H9 (cell line): ENCODE data around the gene ANKH. TPM values are rescaled to one million over a fixed set of nuclear protein-coding genes. Genes with fewer than 3 reads are reported as not detected.

Source experiments
- DNase-seq: peaks from one replicate; pipeline ENCODE4 v3.0.0-alpha.2; 2017
- H2AFZ ChIP-seq: one replicate; pipeline ENCODE4 v1.6.1; 2013; ENCODE audit warnings: mild to moderate bottlenecking, low read length, control low read depth, moderate library complexity
- H2AK5ac ChIP-seq: 2 replicates; pipeline ENCODE4 v1.6.1; 2013; ENCODE audit warnings: low read length, control low read depth, mixed read lengths; ENCODE audit not compliant: insufficient read length
- H2BK120ac ChIP-seq: one replicate; pipeline ENCODE4 v1.6.1; 2013; ENCODE audit warnings: low read depth, mild to moderate bottlenecking, low read length, control low read depth, inconsistent platforms; ENCODE audit not compliant: poor library complexity, severe bottlenecking
- H2BK12ac ChIP-seq: 2 replicates; pipeline ENCODE4 v1.6.1; 2013; ENCODE audit warnings: low read length, control low read depth, mixed read lengths, low read depth; ENCODE audit not compliant: insufficient read length
- H2BK15ac ChIP-seq: 2 replicates; pipeline ENCODE4 v1.6.1; 2013; ENCODE audit warnings: low read depth, low read length, control low read depth
- H2BK20ac ChIP-seq: one replicate; pipeline ENCODE4 v1.6.1; 2013; ENCODE audit warnings: low read depth, mild to moderate bottlenecking, low read length, control low read depth, inconsistent platforms; ENCODE audit not compliant: poor library complexity, severe bottlenecking
- H2BK5ac ChIP-seq: 2 replicates; pipeline ENCODE4 v1.6.1; 2013; ENCODE audit warnings: low read length, control low read depth, mixed read lengths; ENCODE audit not compliant: insufficient read length
- H3K14ac ChIP-seq: 2 replicates; pipeline ENCODE4 v1.6.1; 2013; ENCODE audit warnings: low read length, control low read depth; ENCODE audit not compliant: insufficient read depth
- H3K18ac ChIP-seq: 2 replicates; pipeline ENCODE4 v1.6.1; 2013; ENCODE audit warnings: low read depth, mild to moderate bottlenecking, mixed read lengths, low read length, control low read depth; ENCODE audit not compliant: insufficient read length
- H3K23ac ChIP-seq: 2 replicates; pipeline ENCODE4 v1.6.1; 2013; ENCODE audit warnings: low read length, control low read depth, mixed read lengths, low read depth; ENCODE audit not compliant: insufficient read length
- H3K23me2 ChIP-seq: 2 replicates; pipeline ENCODE4 v1.6.1; 2013; ENCODE audit warnings: low read depth, mild to moderate bottlenecking, mixed read lengths, low read length, control low read depth; ENCODE audit not compliant: insufficient read length, poor library complexity, severe bottlenecking
- H3K27ac ChIP-seq: 2 replicates; pipeline ENCODE4 v1.5.1; 2013; ENCODE audit warnings: low read length, control low read depth, mixed read lengths, low read depth; ENCODE audit not compliant: insufficient read length
- H3K27me3 ChIP-seq: 2 replicates; pipeline ENCODE4 v1.6.1; 2013; ENCODE audit warnings: low read length, control low read depth, inconsistent platforms; ENCODE audit not compliant: insufficient read depth
- H3K4ac ChIP-seq: 2 replicates; pipeline ENCODE4 v1.6.1; 2013; ENCODE audit warnings: low read depth, mild to moderate bottlenecking, control low read depth, inconsistent platforms, low read length, moderate library complexity
- H3K4me1 ChIP-seq: 2 replicates; pipeline ENCODE4 v1.6.1; 2013; ENCODE audit warnings: low read length, control low read depth, inconsistent platforms; ENCODE audit not compliant: insufficient read depth
- H3K4me2 ChIP-seq: 2 replicates; pipeline ENCODE4 v1.6.1; 2013; ENCODE audit warnings: low read length, control low read depth, mixed read lengths; ENCODE audit not compliant: insufficient read length, insufficient read depth
- H3K56ac ChIP-seq: 2 replicates; pipeline ENCODE4 v1.6.1; 2013; ENCODE audit warnings: low read depth, mild to moderate bottlenecking, mixed read lengths, low read length, control low read depth; ENCODE audit not compliant: insufficient read length
- H3K79me1 ChIP-seq: 2 replicates; pipeline ENCODE4 v1.6.1; 2013; ENCODE audit warnings: low read depth, mild to moderate bottlenecking, moderate library complexity, low read length, control low read depth, inconsistent platforms; ENCODE audit not compliant: insufficient read depth, poor library complexity, severe bottlenecking
- H3K79me2 ChIP-seq: 2 replicates; pipeline ENCODE4 v1.6.1; 2013; ENCODE audit warnings: low read length, control low read depth, inconsistent platforms; ENCODE audit not compliant: insufficient read depth
- H3K9ac ChIP-seq: 2 replicates; pipeline ENCODE4 v1.6.1; 2013; ENCODE audit warnings: low read length, control low read depth, mixed read lengths; ENCODE audit not compliant: insufficient read length; ENCODE audit errors: extremely low read depth
- H3K9me3 ChIP-seq: one replicate; pipeline ENCODE4 v1.6.1; 2013; ENCODE audit warnings: low read depth, low read length, inconsistent platforms; ENCODE audit not compliant: control insufficient read depth
- H3T11ph ChIP-seq: one replicate; pipeline ENCODE4 v1.6.1; 2013; ENCODE audit warnings: mild to moderate bottlenecking, low read length, control low read depth, inconsistent platforms
- H4K20me1 ChIP-seq: one replicate; pipeline ENCODE4 v1.6.1; 2013; ENCODE audit not compliant: control insufficient read depth, insufficient read length, insufficient read depth
- H4K5ac ChIP-seq: 2 replicates; pipeline ENCODE4 v1.6.1; 2013; ENCODE audit warnings: low read depth, mild to moderate bottlenecking, mixed read lengths, low read length, control low read depth; ENCODE audit not compliant: insufficient read length
- H4K8ac ChIP-seq: replicated peaks from 2 replicates; pipeline ENCODE4 v1.6.1; 2013; ENCODE audit warnings: low read length, control low read depth, mixed read lengths, low read depth; ENCODE audit not compliant: insufficient read length
- H4K91ac ChIP-seq: 2 replicates; pipeline ENCODE4 v1.6.1; 2013; ENCODE audit warnings: low read depth, mild to moderate bottlenecking, moderate library complexity, mixed read lengths, low read length, control low read depth; ENCODE audit not compliant: insufficient read length
- H3K27ac Mint-ChIP-seq, 3 experiments: 2 replicates in 2 of 3; 3 replicates in 1 of 3; pipeline ENCODE4 v1.8.0; 2020 to 2021; ENCODE audit warnings: mixed read lengths in 3 of 3, mild to moderate bottlenecking in 1 of 3, moderate library complexity in 1 of 3
- H3K27me3 Mint-ChIP-seq: 2 replicates; pipeline ENCODE4 v1.8.0; 2021; ENCODE audit warnings: low read depth, mild to moderate bottlenecking, moderate library complexity, mixed read lengths
- H3K36me3 Mint-ChIP-seq, 3 experiments: 2 replicates in 2 of 3; 3 replicates in 1 of 3; pipeline ENCODE4 v1.8.0; 2020 to 2021; ENCODE audit warnings: low read depth in 3 of 3, mixed read lengths in 3 of 3; ENCODE audit not compliant: insufficient read depth in 1 of 3
- H3K4me1 Mint-ChIP-seq, 2 experiments: 2 replicates each; pipeline ENCODE4 v1.8.0; 2020; ENCODE audit warnings: mixed read lengths in 2 of 2
- H3K4me3 Mint-ChIP-seq, 2 experiments: 2 replicates in 1 of 2; 3 replicates in 1 of 2; pipeline ENCODE4 v1.8.0; 2020 to 2021; ENCODE audit warnings: mild to moderate bottlenecking in 2 of 2, mixed read lengths in 2 of 2, moderate library complexity in 1 of 2
- H3K9me3 Mint-ChIP-seq, 2 experiments: 2 replicates in 1 of 2; 3 replicates in 1 of 2; pipeline ENCODE4 v1.8.0; 2020; ENCODE audit warnings: mild to moderate bottlenecking in 2 of 2, mixed read lengths in 2 of 2, moderate library complexity in 1 of 2
- WGBS: extraction: QIAGEN DNeasy Blood & Tissue Kit; methylation state at CpG from one replicate; pipeline ENCODE4 v1.1.7; 2013; ENCODE audit warnings: missing lambda C conversion rate, low lambda C conversion rate, mixed read lengths; ENCODE audit not compliant: insufficient read length; ENCODE audit errors: extremely low coverage; 5-methylcytosine and 5-hydroxymethylcytosine counted together
- total RNA-seq: library from RNA; stranded (reverse); gene quantifications from 2 replicates; pipeline ENCODE4 v1.2.1, GENCODE V29; 2021
- TF ChIP-seq, protein P1 (sequence below): fragments of 200-600 bp; sonication (generic); conservative IDR thresholded peaks from 3 replicates; pipeline ENCODE4 v1.8.0; 2021; ENCODE audit warnings: antibody characterized with exemption, mild to moderate bottlenecking

ANKH gene
- total RNA-seq, 1 experiment from 2014 or later, result 9.6 TPM

DNA sequence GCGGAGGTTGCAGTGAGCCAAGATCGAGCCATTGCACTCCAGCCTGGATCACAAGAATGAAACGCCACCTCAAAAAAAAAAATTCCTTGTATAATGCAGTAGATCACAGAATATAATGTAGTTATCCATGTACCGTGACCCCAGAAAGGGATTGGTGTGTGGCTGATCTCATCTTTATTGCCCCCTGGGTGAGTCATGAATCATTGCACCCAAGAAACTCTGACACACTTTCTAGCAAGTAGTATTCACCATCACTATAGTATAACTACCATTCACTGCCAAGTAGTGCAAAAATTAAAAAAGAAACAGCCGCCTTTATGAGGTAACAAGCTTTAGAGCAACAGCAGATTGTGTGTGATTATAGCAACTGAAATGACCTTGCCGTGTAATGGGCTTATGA is 23.7 kb upstream of the ANKH start:
- Mint-ChIP-seq H3K4me1 (peaks cover 6 to 8% of the 10 kb centered on the region in 2 experiments), H3K4me3 (no peak overlapping the region), H3K27ac (no peak overlapping the region), H3K9me3 (no peaks in the 10 kb centered on the region), H3K27me3 (peaks cover 2% of the 10 kb centered on the region), H3K36me3 (no peaks in the 10 kb centered on the region; a peak in 1 of 7 replicates)
- no peak overlapping the region for H3T11ph ChIP-seq
- no peaks in the 10 kb centered on the region for H3K23me2 ChIP-seq
- no peak overlapping the region for H4K5ac ChIP-seq
- no peaks in the 10 kb centered on the region for H3K27me3 ChIP-seq
- H4K20me1 ChIP-seq, result no peaks in the 10 kb centered on the region
- H2BK5ac ChIP-seq, result no peak overlapping the region
- no peak overlapping the region for H2AK5ac ChIP-seq
- no peak overlapping the region for H3K4ac ChIP-seq
- no peaks in the 10 kb centered on the region for H3K9me3 ChIP-seq
- H4K91ac ChIP-seq, result no peak overlapping the region
- no peak overlapping the region for H3K23ac ChIP-seq
- no CpG with 5 or more reads among the region's 6 CpGs for WGBS
- H3K79me1 ChIP-seq, result no peaks in the 10 kb centered on the region
- no peak overlapping the region for H3K9ac ChIP-seq
- no peaks in the 10 kb centered on the region; the same call in 1 of the 2 replicates for H3K4me1 ChIP-seq
- no peak overlapping the region for H2BK12ac ChIP-seq
- no peak overlapping the region for H2BK15ac ChIP-seq
- no peak overlapping the region for H3K14ac ChIP-seq
- H3K4me2 ChIP-seq, result no peak overlapping the region
- no peak overlapping the region for H2BK120ac ChIP-seq
- no peak overlapping the region for H4K8ac ChIP-seq
- no peak overlapping the region for H2AFZ ChIP-seq
- H3K27ac ChIP-seq, result no peak overlapping the region
- DNase-seq, result no peak
- no peaks in the 10 kb centered on the region for H3K79me2 ChIP-seq
- H3K56ac ChIP-seq, result no peak overlapping the region
- no peak overlapping the region for H2BK20ac ChIP-seq
- TF ChIP-seq, protein P1, sequence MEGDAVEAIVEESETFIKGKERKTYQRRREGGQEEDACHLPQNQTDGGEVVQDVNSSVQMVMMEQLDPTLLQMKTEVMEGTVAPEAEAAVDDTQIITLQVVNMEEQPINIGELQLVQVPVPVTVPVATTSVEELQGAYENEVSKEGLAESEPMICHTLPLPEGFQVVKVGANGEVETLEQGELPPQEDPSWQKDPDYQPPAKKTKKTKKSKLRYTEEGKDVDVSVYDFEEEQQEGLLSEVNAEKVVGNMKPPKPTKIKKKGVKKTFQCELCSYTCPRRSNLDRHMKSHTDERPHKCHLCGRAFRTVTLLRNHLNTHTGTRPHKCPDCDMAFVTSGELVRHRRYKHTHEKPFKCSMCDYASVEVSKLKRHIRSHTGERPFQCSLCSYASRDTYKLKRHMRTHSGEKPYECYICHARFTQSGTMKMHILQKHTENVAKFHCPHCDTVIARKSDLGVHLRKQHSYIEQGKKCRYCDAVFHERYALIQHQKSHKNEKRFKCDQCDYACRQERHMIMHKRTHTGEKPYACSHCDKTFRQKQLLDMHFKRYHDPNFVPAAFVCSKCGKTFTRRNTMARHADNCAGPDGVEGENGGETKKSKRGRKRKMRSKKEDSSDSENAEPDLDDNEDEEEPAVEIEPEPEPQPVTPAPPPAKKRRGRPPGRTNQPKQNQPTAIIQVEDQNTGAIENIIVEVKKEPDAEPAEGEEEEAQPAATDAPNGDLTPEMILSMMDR, result no peak; the same call in 2 of the 3 replicates
- H3K18ac ChIP-seq, result no peak overlapping the region
